Hepatocyte (in vitro differentiated cells): ENCODE measurements around the gene SMARCD3. TPM values are rescaled to one million over a fixed set of nuclear protein-coding genes. Genes with fewer than 3 reads are reported as not detected.

Experiments used
- DNase-seq: peaks from one replicate; pipeline ENCODE4 v3.0.0-alpha.2; 2016; ENCODE audit warnings: low spot score
- H2AFZ ChIP-seq: fragments of 200-600 bp; sonication (generic); 2 replicates; pipeline ENCODE4 v1.6.0; 2016; ENCODE audit warnings: antibody characterized with exemption, mild to moderate bottlenecking
- H3K27ac ChIP-seq: fragments of 200-600 bp; sonication (generic); 2 replicates; pipeline ENCODE4 v1.5.1; 2016; ENCODE audit warnings: mild to moderate bottlenecking
- H3K27me3 ChIP-seq: fragments of 200-600 bp; sonication (generic); 2 replicates; pipeline ENCODE4 v1.6.1; 2016
- H3K36me3 ChIP-seq: fragments of 200-600 bp; sonication (generic); replicated peaks from 2 replicates; pipeline ENCODE4 v1.5.1; 2016; ENCODE audit warnings: low read depth; ENCODE audit not compliant: insufficient read depth
- H3K4me1 ChIP-seq: fragments of 200-600 bp; sonication (generic); 2 replicates; pipeline ENCODE4 v1.5.1; 2016; ENCODE audit warnings: mild to moderate bottlenecking, moderate library complexity; ENCODE audit not compliant: insufficient read depth
- H3K4me2 ChIP-seq: fragments of 200-600 bp; sonication (generic); 2 replicates; pipeline ENCODE4 v1.6.0; 2016
- H3K4me3 ChIP-seq: fragments of 200-600 bp; sonication (generic); 2 replicates; pipeline ENCODE4 v1.5.1; 2016; ENCODE audit warnings: mild to moderate bottlenecking
- H3K79me2 ChIP-seq: fragments of 200-600 bp; sonication (generic); 2 replicates; pipeline ENCODE4 v1.6.0; 2017; ENCODE audit warnings: mild to moderate bottlenecking
- H3K9me2 ChIP-seq: fragments of 200-600 bp; sonication (generic); replicated peaks from 2 replicates; pipeline ENCODE4 v1.6.0; 2017; ENCODE audit warnings: mild to moderate bottlenecking; ENCODE audit not compliant: insufficient read depth
- H3K9me3 ChIP-seq: fragments of 200-600 bp; sonication (generic); 2 replicates; pipeline ENCODE4 v1.5.1; 2016; ENCODE audit warnings: low read depth, mild to moderate bottlenecking
- H4K20me1 ChIP-seq: fragments of 200-600 bp; sonication (generic); 2 replicates; pipeline ENCODE4 v1.6.0; 2016; ENCODE audit warnings: mild to moderate bottlenecking; ENCODE audit not compliant: insufficient read depth, poor library complexity, severe bottlenecking
- EZH2 ChIP-seq: fragments of 200-600 bp; sonication (generic); IDR thresholded peaks from 2 replicates; pipeline ENCODE4 v1.6.1; 2016; ENCODE audit warnings: antibody characterized with exemption, mild to moderate bottlenecking, borderline replicate concordance
- EZH2phosphoT487 ChIP-seq: fragments of 200-600 bp; sonication (generic); IDR thresholded peaks from one replicate; pipeline ENCODE4 v1.6.1; 2018; ENCODE audit warnings: antibody characterized with exemption, mild to moderate bottlenecking, low read depth, moderate library complexity; ENCODE audit not compliant: unreplicated experiment, severe bottlenecking
- WGBS: methylation state at CpG from one replicate; pipeline ENCODE4 v1.1.6; 2016; ENCODE audit warnings: low lambda C conversion rate; ENCODE audit errors: missing lambda C conversion rate; 5-methylcytosine and 5-hydroxymethylcytosine counted together
- polyA plus RNA-seq: library from polyadenylated mRNA; unstranded; fragments of >200 nt; fragmentation: Nextera tagmentation; extraction: Ambion mirVana; gene quantifications from 2 replicates; pipeline ENCODE4 v1.2.1, GENCODE V29; 2016
- total RNA-seq: library from RNA; depleted of rRNA; stranded (reverse); fragments of >200 nt; gene quantifications from 2 replicates; pipeline ENCODE4 v1.2.3, GENCODE V29; 2014
- TF ChIP-seq, protein P1 (sequence below): fragments of 200-600 bp; sonication (generic); IDR thresholded peaks from 2 replicates; pipeline ENCODE4 v1.5.1; 2016; ENCODE audit warnings: antibody characterized with exemption, mild to moderate bottlenecking; ENCODE audit not compliant: poor library complexity

The SMARCD3 gene
- total and polyA plus RNA-seq, 2 experiments from 2014 or later: 42.4 to 73.1 TPM

DNA sequence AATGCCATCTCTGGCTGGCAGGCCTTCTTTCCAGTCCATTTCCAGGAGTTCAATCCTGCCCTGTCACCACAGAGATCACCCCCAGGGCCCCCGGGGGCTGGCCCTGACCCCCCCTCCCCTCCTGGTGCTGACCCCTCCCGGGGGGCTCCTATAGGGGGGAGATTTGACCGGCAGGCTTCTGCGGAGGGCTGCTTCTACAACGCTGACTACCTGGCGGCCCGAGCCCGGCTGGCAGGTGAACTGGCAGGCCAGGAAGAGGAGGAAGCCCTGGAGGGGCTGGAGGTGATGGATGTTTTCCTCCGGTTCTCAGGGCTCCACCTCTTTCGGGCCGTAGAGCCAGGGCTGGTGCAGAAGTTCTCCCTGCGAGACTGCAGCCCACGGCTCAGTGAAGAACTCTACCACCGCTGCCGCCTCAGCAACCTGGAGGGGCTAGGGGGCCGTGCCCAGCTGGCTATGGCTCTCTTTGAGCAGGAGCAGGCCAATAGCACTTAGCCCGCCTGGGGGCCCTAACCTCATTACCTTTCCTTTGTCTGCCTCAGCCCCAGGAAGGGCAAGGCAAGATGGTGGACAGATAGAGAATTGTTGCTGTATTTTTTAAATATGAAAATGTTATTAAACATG is 10.2 kb downstream of the SMARCD3 start:
- Histone ChIP-seq H3K4me1 (peaks cover 7% of the 10 kb centered on the region), H3K27ac (no peak overlapping the region), H4K20me1 (peaks cover 31% of the 10 kb centered on the region), H3K36me3 (no peaks in the 10 kb centered on the region), H3K9me3 (no peaks in the 10 kb centered on the region), H3K4me3 (no peak overlapping the region), H3K27me3 (no peaks in the 10 kb centered on the region), H3K79me2 (peaks cover 39% of the 10 kb centered on the region), H3K4me2 (no peak overlapping the region), H3K9me2 (no peaks in the 10 kb centered on the region), H2AFZ (no peak overlapping the region)
- TF ChIP-seq EZH2 (no peak), EZH2phosphoT487 (no peak)
- TF ChIP-seq, protein P1, sequence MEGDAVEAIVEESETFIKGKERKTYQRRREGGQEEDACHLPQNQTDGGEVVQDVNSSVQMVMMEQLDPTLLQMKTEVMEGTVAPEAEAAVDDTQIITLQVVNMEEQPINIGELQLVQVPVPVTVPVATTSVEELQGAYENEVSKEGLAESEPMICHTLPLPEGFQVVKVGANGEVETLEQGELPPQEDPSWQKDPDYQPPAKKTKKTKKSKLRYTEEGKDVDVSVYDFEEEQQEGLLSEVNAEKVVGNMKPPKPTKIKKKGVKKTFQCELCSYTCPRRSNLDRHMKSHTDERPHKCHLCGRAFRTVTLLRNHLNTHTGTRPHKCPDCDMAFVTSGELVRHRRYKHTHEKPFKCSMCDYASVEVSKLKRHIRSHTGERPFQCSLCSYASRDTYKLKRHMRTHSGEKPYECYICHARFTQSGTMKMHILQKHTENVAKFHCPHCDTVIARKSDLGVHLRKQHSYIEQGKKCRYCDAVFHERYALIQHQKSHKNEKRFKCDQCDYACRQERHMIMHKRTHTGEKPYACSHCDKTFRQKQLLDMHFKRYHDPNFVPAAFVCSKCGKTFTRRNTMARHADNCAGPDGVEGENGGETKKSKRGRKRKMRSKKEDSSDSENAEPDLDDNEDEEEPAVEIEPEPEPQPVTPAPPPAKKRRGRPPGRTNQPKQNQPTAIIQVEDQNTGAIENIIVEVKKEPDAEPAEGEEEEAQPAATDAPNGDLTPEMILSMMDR: no peak
- DNase-seq: no peak
- WGBS: 94% methylated on average over 14 of the region's 17 CpGs

DNA sequence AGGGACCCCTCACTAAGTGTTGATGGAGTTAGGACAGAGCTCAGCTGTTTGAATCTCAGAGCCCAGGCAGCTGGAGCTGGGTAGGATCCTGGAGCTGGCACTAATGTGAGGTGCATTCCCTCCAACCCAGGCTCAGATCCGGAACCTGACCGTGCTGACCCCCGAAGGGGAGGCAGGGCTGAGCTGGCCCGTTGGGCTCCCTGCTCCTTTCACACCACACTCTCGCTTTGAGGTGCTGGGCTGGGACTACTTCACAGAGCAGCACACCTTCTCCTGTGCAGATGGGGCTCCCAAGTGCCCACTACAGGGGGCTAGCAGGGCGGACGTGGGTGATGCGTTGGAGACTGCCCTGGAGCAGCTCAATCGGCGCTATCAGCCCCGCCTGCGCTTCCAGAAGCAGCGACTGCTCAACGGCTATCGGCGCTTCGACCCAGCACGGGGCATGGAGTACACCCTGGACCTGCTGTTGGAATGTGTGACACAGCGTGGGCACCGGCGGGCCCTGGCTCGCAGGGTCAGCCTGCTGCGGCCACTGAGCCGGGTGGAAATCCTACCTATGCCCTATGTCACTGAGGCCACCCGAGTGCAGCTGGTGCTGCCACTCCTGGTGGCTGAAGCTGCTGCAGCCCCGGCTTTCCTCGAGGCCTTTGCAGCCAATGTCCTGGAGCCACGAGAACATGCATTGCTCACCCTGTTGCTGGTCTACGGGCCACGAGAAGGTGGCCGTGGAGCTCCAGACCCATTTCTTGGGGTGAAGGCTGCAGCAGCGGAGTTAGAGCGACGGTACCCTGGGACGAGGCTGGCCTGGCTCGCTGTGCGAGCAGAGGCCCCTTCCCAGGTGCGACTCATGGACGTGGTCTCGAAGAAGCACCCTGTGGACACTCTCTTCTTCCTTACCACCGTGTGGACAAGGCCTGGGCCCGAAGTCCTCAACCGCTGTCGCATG is 11.0 kb downstream of the SMARCD3 start:
- H3K4me3 ChIP-seq: no peak overlapping the region
- no peak overlapping the region for H2AFZ ChIP-seq
- peaks cover 34% of the 10 kb centered on the region for H4K20me1 ChIP-seq
- 92% methylated on average over 44 of the region's 44 CpGs for WGBS
- no peak overlapping the region for H3K4me2 ChIP-seq
- H3K27me3 ChIP-seq: no peaks in the 10 kb centered on the region
- no peak overlapping the region for H3K27ac ChIP-seq
- no peaks in the 10 kb centered on the region for H3K9me3 ChIP-seq
- H3K79me2 ChIP-seq: peaks cover 47% of the 10 kb centered on the region
- DNase-seq: no peak
- peaks cover 8% of the 10 kb centered on the region for H3K4me1 ChIP-seq
- H3K9me2 ChIP-seq: no peaks in the 10 kb centered on the region
- H3K36me3 ChIP-seq: no peaks in the 10 kb centered on the region
- TF ChIP-seq EZH2phosphoT487 (no peak), EZH2 (no peak)
- TF ChIP-seq, protein P1: no peak

- Histone ChIP-seq H4K20me1 (peaks cover 34% of the 10 kb centered on the region), H3K36me3 (no peaks in the 10 kb centered on the region), H3K4me3 (no peak overlapping the region), H3K79me2 (peaks cover 56% of the 10 kb centered on the region), H3K9me2 (no peaks in the 10 kb centered on the region), H3K4me1 (peaks cover 8% of the 10 kb centered on the region), H3K9me3 (no peaks in the 10 kb centered on the region), H3K27ac (no peak overlapping the region), H3K27me3 (no peaks in the 10 kb centered on the region), H3K4me2 (no peak overlapping the region), H2AFZ (no peak overlapping the region)
- no peak for DNase-seq
- TF ChIP-seq, protein P1: no peak
- TF ChIP-seq EZH2phosphoT487: no peak
- no peak for TF ChIP-seq EZH2
- 93% methylated on average over 13 of the region's 13 CpGs for WGBS
Observed at GRCh38 chr7:151236406-151236805, 12.1 kb downstream of the SMARCD3 start.
